IMR-90 (cell line): Measurements from ENCODE around the gene SOX21.

Experiments
- BHLHE40 ChIP-seq: fragments of 150-350 bp; IDR thresholded peaks from 2 replicates; pipeline ENCODE4 v1.6.1; 2016; ENCODE audit warnings: mild to moderate bottlenecking, low read depth, low read length
- CEBPB ChIP-seq: IDR thresholded peaks from 2 replicates; pipeline ENCODE4 v1.6.1; 2012; ENCODE audit warnings: low read depth, low read length, improper control_type of control experiment
- CTCF ChIP-seq: conservative IDR thresholded peaks from 2 replicates; pipeline ENCODE4 v1.5.1; 2012; ENCODE audit warnings: mild to moderate bottlenecking, low read depth, low read length, improper control_type of control experiment
- POLR2A ChIP-seq: IDR thresholded peaks from 2 replicates; pipeline ENCODE4 v1.6.1; 2012; ENCODE audit warnings: mild to moderate bottlenecking, low read depth, low read length
- RAD21 ChIP-seq: IDR thresholded peaks from 2 replicates; pipeline ENCODE4 v1.6.1; 2012; ENCODE audit warnings: low read length, improper control_type of control experiment
- RFX5 ChIP-seq: IDR thresholded peaks from 2 replicates; pipeline ENCODE4 v1.8.0; 2012; ENCODE audit warnings: low read depth, mild to moderate bottlenecking, low read length, moderate library complexity
- SMC3 ChIP-seq: fragments of 150-350 bp; IDR thresholded peaks from 2 replicates; pipeline ENCODE4 v1.6.1; 2016; ENCODE audit warnings: low read depth, mild to moderate bottlenecking, antibody characterized with exemption, low read length, moderate library complexity

- TF ChIP-seq SMC3 (no peak), CTCF (no peak), BHLHE40 (no peak), RAD21 (no peak), POLR2A (no peak), RFX5 (no peak), CEBPB (no peak)
Measured at GRCh38 chr13:94703721-94704314, 8.5 kb downstream of the SOX21 start.
